GM12874 (cell line): Measurements from ENCODE around the gene PRDX3.

Source experiments
- CTCF ChIP-seq: IDR thresholded peaks from 2 replicates; pipeline ENCODE4 v1.5.1; 2011; ENCODE audit warnings: low read depth, mild to moderate bottlenecking, control low read depth, low read length, moderate library complexity; ENCODE audit not compliant: insufficient read depth

Gene PRDX3

DNA sequence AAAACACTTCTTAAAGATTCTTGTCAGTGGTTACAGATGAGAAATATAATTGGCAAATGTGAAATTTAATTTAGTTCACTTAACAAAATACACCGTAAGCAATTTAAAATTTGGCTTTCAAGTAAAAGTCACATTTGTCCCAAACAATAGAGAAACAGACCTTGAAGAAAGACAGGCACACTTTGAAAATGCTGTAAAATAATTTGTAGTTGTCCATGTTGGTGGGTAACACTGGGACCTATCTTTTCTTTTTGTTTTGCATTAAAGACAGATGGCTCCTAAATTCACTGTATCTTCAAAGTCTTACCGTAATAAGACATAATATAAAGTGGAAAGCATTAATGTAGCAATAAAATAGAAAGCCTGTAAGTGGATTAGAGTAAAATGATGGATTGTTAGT lies 32.0 kb upstream of the PRDX3 start:
- no peak for TF ChIP-seq CTCF

DNA sequence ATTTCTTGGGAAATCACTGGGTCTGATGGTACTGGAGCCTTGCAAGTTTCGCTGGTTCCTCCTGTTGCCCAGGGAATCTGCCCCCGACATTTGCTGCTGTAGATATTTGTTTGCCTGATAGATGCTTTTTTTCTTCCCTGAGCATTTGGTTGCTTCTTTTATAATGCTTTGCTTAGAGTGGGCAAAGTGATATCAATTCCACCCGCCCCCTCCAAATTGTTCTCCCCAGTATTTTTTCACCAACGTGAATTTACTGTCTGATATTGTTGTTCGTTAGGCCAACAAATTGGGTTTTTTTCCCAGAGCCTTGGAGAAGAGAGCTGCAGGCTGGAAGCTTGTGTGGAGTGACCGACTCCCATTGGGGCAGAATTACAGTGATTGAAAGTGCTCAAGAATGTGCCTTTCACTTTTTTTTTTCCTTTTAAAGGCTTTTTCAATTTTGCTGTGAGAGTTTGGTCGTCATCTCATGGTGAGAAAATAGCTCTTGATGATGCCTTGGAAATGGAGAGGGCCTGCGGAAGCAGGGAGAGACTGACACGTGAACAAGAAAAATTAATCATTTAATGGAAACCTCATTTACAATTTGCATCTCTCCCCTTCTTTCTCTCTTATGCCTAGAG lies 31.2 kb upstream of the PRDX3 start:
- TF ChIP-seq CTCF = no peak

DNA sequence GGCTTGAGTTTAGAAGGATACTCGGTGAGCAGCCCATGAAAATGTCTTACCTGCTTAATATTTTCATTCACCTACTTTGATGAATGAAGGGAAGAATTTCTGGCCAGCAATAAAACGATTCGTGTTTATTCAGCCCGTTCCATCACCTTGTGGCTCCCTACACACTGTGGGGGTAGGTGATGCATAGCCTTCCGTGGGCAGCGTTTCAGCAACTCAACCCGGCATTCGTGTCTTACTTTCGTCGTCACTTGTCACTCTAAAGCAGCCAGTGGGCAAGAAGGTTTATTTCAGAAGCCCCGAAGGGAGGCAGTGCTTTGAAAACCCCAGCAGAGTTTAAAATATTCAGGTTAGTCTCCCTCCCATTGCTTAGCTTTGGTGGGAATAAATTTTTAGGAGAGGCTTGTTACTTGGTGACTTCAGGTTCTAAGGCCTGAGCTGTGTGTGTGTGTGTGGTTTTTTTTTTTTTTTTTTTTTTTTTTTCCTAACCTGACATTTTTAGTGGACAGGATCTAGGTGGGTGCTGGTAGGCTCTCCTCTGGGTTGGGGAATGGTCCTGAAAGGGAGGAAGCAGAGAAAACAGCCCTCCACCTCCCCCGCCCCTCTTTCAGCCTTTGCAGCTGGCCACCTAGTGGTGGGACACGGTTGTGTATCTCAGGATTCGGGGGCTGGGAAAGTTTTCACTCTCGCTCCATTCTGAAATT lies 30.6 kb upstream of the PRDX3 start:
- peak; percentile 89 for TF ChIP-seq CTCF

DNA sequence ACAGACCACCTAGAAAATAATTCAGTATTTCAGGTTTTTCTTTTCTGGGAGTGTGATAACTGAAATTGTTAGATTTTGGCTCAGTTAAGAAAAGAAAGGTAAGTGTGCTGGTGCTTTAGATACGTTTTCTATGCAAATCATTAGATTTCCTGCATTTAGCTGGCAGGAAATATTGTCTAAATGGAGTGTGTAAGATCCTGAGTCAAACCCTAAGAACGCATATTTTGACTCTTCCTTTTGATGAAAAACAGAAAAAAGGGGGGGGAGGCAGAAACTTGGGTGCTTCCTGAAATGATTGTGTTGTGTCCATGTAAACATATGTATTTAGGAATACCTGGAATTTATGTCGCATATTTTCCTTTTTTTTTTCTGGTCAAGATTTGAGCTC lies 29.9 kb upstream of the PRDX3 start:
- TF ChIP-seq CTCF = no peak

DNA sequence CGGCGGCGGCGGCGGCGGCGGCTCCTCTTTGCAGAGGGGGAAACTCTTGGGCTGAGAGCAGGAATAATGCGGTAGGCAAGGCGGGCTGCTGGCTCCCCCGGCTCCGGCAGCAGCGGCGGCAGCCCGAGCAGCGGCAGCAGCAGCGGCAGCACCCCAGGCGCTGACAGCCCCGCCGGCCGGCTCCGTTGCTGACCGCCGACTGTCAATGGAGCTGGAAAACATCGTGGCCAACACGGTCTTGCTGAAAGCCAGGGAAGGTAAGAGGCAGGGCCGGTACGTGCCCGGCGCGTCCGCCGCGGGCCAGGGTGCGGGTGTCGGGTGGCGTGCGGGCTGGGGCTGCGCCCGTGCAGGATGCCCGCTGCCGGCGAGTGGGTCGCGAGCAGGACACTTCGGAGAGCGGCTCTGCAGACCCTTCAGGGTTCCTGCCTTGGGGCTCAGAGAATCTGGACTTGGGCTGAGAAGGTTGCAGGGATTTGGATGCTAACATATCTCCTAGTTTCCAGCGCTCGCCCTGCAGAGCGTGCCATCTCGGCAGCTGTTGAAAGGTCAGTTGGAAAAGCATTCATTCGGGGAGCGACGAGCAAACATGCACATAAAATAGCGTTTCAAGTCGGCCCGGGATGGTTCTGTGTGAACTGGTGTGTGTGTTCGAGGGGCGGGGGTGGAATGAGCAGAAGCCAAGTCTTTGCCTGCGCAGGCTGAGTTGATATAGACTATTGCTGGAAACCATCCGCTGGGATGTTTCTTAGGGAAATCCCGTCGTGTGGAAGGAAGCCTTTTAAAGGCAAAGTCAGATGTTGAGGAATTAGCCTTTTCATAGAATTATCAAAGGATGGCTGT lies 29.3 kb upstream of the PRDX3 start:
- no peak for TF ChIP-seq CTCF

GRCh38 chr10:119207366-119207666 lies 28.7 kb upstream of the PRDX3 start, which contains the start of gene GRK5:
Gene GRK5 (plus strand): TSS chr10:119207571. CDS start chr10:119207918, 347 bp downstream.
- TF ChIP-seq CTCF = no peak

- peak; percentile 83 for TF ChIP-seq CTCF
These were observed 28.2 kb upstream of the PRDX3 start for GRCh38 chr10:119206603-119207365.
